Mesangial cell (primary cell): ENCODE results near the gene ZNF718. TPM values are rescaled to one million over a fixed set of nuclear protein-coding genes. Genes with fewer than 3 reads are reported as not detected.

Experiments
- total RNA-seq: library from RNA; depleted of rRNA; stranded (reverse); fragments of >200 nt; gene quantifications from 2 replicates; pipeline ENCODE4 v1.2.3, GENCODE V29; 2015

ZNF718 gene
- total RNA-seq, result 2.9 and 3.4 TPM in 2 replicates

GRCh38 chr4:124275-125081 is at the start of gene ZNF718:
Gene ZNF718, plus strand, starts transcription at chr4:124501. Its CDS starts 170 bp downstream, at chr4:124671.

Other genes with a start within 250 kb of the ZNF718 start
- 3.7 and 4.7 TPM in 2 replicates for gene ZNF595, start 71.2 kb upstream of the ZNF718 start, total RNA-seq
- 0.38 and 2.0 TPM in 2 replicates for gene ZNF732, start 181.0 kb downstream of the ZNF718 start, total RNA-seq
- gene ZNF141, start 213.3 kb downstream of the ZNF718 start, total RNA-seq, result 3.7 and 5.6 TPM in 2 replicates